Measurements from ENCODE around the gene RAB4A. TPM values are rescaled to one million over a fixed set of nuclear protein-coding genes. Genes with fewer than 3 reads are reported as not detected.

The RAB4A gene
- total and polyA plus RNA-seq, 2 of the 13 experiments (the other 11 are each of a cell fraction or from before 2014, with no cell fraction given) = 56.0 to 80.1 TPM

DNA sequence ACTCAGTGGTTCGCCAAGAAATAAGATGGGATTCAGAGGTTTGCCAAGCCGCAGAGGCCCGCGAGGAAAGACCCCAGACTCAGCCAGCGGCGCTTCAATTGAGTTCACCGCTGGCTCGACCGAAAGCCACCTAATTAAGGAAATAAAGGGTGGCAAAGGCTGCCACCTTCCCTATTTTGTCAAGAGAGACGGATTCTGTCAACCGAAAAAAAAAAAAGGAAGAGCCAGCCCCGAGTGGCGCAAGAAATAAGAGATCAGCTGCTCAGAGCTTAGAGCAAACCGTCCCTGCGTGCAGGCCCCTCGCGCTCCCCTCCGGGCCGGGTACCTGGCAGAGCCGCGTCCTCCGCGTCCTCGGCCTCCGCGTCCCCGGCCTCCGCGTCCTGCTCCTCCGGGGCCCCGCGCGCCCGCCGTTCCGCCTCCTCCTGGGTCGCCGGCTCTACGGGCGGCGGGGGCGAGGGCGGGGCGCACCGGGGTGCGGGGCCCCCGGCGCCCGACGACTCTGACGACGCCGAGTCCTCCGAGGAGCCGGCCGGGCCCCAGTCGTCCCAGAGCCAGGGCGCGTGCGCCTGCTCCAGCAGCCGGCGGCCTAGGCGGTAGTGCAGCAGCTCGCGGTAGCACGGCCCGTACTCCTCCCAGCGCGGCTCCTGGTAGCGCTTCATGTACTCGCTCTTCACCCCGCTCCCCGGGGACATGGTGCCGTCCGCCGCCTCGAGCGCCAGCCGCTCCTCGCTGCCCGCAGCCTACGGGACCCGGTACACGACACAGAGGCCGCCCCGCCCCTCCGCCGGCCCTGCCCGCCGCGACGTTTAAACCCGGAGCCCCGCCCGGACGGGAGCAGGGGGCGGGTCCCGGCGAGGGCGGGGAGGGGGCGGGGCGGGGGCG, 71.1 kb downstream of the RAB4A start:
- Histone ChIP-seq H4K20me1 (ENCODE audit: insufficient read depth, low read length) (no peaks in the 10 kb centered on the region), H3K9ac (ENCODE audit: insufficient read depth, low read depth, low read length) (peak overlapping the region; percentile 78), H3K4me2 (ENCODE audit: low read depth, low read length) (peak overlapping the region; percentile 88), H2AFZ (ENCODE audit: low read length) (no peak overlapping the region), H3K79me2 (ENCODE audit: insufficient read depth, low read length) (peaks cover 47% of the 10 kb centered on the region), H3K36me3 (replicated peaks in 1 of 2; ENCODE audit: control insufficient read depth in 1 of 2, insufficient read depth in 2 of 2, low read length in 2 of 2) (no peaks in the 10 kb centered on the region), H3K4me1 (ENCODE audit: insufficient read depth, low read length) (peaks cover 62% of the 10 kb centered on the region), H3K9me3 (ENCODE audit: low read length) (no peaks in the 10 kb centered on the region), H3K27ac (ENCODE audit: extremely low read length, insufficient read depth, low read length) (peak overlapping the region; percentile 75), H3K4me3 (replicated peaks in 1 of 3; ENCODE audit: insufficient read depth in 1 of 3, low read depth in 2 of 3, low read length in 3 of 3) (peak overlapping the region; percentile 77 to 95 (median 83)), H3K27me3 (ENCODE audit: control insufficient read depth in 1 of 2, insufficient read depth in 2 of 2, low read length in 2 of 2) (peaks cover 0 to 6% of the 10 kb centered on the region in 2 experiments; a peak in 1 of 5 replicates)
- 1% methylated on average over 16 of the region's 103 CpGs for WGBS (ENCODE audit: low lambda C conversion rate)
- DNase-seq (ENCODE audit: low spot score) = peak; percentile 51
- FAIRE-seq = no peak
- POLR2A ChIA-PET = interaction anchor here (1.0 to 2.8 kb wide), 5 partner anchors 43 to 167 kb away, joined by 3 to 9 read pairs (median 4); partner anchors contain the start of genes NUP133 and RAB4A
- CTCF ChIA-PET (ENCODE audit: low intra/inter-chr PET ratio, low total read pairs) = no interaction called here
- ATAC-seq = peak; percentile 82
- intact Hi-C loops (cut with micrococcal nuclease; ENCODE audit: unreplicated experiment) = loop anchor here (2.0 to 10.0 kb wide), 4 partner anchors 65 to 143 kb away; no protein-coding TSS in a partner anchor
- TSS peak; percentile 51 for BruUV-seq (replicated peaks)
- in situ Hi-C loops (cut with HindIII; ENCODE audit: extremely low pct_ligation_motif_present, low pct_unique_long_range_greater_than_20kb) = no loop called here
- TF ChIP-seq ISL2 (CRISPR knock-in tag; IDR thresholded peaks at IDR 0.05) (peak; percentile 29; the same call in 1 of the 2 replicates), YEATS4 (CRISPR knock-in tag; IDR thresholded peaks at IDR 0.05; ENCODE audit: borderline replicate concordance) (0 out of 2 replicates have a peak, but pooled peaks have one; percentile 35), ZNF782 (CRISPR knock-in tag; IDR thresholded peaks at IDR 0.05; ENCODE audit: borderline replicate concordance) (0 out of 2 replicates have a peak, but pooled peaks have one; percentile 70), TSC22D2 (CRISPR knock-in tag; IDR thresholded peaks at IDR 0.05; ENCODE audit: borderline replicate concordance) (no peak), E2F2 (CRISPR knock-in tag; IDR thresholded peaks at IDR 0.05; ENCODE audit: borderline replicate concordance) (peak; percentile 18; the same call in 1 of the 2 replicates), ZNF777 (CRISPR knock-in tag; IDR thresholded peaks at IDR 0.05) (peak; percentile 85), KDM6A (CRISPR knock-in tag; IDR thresholded peaks at IDR 0.05; ENCODE audit: low read depth) (no peak), ZNF703 (CRISPR knock-in tag; IDR thresholded peaks at IDR 0.05; ENCODE audit: borderline replicate concordance) (no peak), ZSCAN25 (CRISPR knock-in tag; IDR thresholded peaks at IDR 0.05) (no peak), HDAC2 (CRISPR knock-in tag; IDR thresholded peaks at IDR 0.05) (peak; percentile 39; the same call in 1 of the 2 replicates), BORCS8-MEF2B (CRISPR knock-in tag; IDR thresholded peaks at IDR 0.05) (0 out of 2 replicates have a peak, but pooled peaks have one; percentile 44), MTF1 (CRISPR knock-in tag; IDR thresholded peaks at IDR 0.05) (no peak), ZNF749 (CRISPR knock-in tag; IDR thresholded peaks at IDR 0.05; ENCODE audit: borderline replicate concordance) (peak; percentile 65; the same call in 1 of the 2 replicates), YEATS2 (CRISPR knock-in tag; IDR thresholded peaks at IDR 0.05; ENCODE audit: borderline replicate concordance) (no peak), HOXA5 (CRISPR knock-in tag; IDR thresholded peaks at IDR 0.05) (0 out of 2 replicates have a peak, but pooled peaks have one; percentile 40), ETS1 (CRISPR knock-in tag; IDR thresholded peaks at IDR 0.05) (no peak), ZFP41 (CRISPR knock-in tag; IDR thresholded peaks at IDR 0.05; ENCODE audit: borderline replicate concordance) (0 out of 2 replicates have a peak, but pooled peaks have one; percentile 24), RNF2 (conservative IDR thresholded peaks at IDR 0.05; ENCODE audit: low read depth) (peak; percentile 65; the same call in 1 of the 2 replicates)
- TF ChIP-seq, protein P1, sequence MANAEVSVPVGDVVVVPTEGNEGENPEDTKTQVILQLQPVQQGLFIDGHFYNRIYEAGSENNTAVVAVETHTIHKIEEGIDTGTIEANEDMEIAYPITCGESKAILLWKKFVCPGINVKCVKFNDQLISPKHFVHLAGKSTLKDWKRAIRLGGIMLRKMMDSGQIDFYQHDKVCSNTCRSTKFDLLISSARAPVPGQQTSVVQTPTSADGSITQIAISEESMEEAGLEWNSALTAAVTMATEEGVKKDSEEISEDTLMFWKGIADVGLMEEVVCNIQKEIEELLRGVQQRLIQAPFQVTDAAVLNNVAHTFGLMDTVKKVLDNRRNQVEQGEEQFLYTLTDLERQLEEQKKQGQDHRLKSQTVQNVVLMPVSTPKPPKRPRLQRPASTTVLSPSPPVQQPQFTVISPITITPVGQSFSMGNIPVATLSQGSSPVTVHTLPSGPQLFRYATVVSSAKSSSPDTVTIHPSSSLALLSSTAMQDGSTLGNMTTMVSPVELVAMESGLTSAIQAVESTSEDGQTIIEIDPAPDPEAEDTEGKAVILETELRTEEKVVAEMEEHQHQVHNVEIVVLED (CRISPR knock-in tag; IDR thresholded peaks at IDR 0.05; ENCODE audit: borderline replicate concordance) = peak; percentile 36; the same call in 1 of the 2 replicates

All from HepG2 (cell line).